ENCODE measurements around the gene PCSK5.

PCSK5 gene

DNA sequence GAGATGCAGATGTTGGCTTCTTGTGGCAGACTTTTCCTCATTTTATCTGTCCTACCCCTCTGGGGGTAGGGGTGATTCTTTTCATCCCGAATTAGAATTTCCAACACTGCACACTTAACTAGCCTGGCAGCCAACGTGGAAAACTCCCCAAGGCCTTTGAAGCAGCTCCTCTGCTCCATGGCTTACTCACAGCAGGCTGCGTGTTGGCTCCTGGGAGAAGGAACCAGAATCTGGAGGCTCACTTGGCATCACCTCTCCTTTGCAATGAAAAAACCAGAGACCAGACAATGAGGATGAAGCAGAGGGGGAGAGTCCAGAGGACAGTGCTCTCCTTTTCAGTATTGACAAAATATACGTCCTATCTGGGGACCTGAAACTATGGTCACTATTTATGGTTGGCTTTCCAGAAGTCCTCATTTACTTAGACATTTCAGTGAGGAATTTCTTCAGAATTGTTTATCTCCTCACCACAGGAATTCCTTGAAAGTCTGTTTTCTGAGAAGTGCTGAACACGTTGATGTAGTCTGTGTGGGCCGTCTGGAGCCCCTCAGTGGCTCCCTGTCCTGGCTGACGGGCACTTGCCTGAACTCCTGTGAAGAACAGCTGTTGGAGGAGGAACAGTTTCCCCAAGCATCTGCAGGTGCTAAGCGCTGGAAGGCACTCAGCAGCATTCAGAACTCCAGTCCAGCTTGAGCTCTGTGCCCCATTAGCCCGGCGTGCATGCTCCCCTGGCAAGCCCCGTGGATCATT, 272.5 kb downstream of the PCSK5 start:
- Histone ChIP-seq H3K36me3 (ENCODE audit: low read length) (no peaks in the 10 kb centered on the region), H3K4me3 (ENCODE audit: insufficient read depth, low read length, poor library complexity, severe bottlenecking) (no peak overlapping the region), H3K27ac (ENCODE audit: low read depth, low read length) (no peak overlapping the region), H3F3A (ENCODE audit: insufficient read depth) (no peaks in the 10 kb centered on the region), H3K4me2 (ENCODE audit: low read depth, low read length, poor library complexity, severe bottlenecking) (no peak overlapping the region), H3K27me3 (ENCODE audit: low read length) (no peaks in the 10 kb centered on the region), H3K79me2 (ENCODE audit: insufficient read depth, low read length) (no peaks in the 10 kb centered on the region), H3K9me3 (ENCODE audit: insufficient read depth, low read length) (no peaks in the 10 kb centered on the region), H3K9ac (ENCODE audit: low read length) (no peak overlapping the region), H4K20me1 (ENCODE audit: low read depth, low read length) (no peaks in the 10 kb centered on the region), H3K9me2 (replicated peaks; ENCODE audit: insufficient read depth, low read length) (no peaks in the 10 kb centered on the region), H2AFZ (ENCODE audit: low read depth, low read length, severe bottlenecking) (no peak overlapping the region)
- TF ChIP-seq, protein P1, sequence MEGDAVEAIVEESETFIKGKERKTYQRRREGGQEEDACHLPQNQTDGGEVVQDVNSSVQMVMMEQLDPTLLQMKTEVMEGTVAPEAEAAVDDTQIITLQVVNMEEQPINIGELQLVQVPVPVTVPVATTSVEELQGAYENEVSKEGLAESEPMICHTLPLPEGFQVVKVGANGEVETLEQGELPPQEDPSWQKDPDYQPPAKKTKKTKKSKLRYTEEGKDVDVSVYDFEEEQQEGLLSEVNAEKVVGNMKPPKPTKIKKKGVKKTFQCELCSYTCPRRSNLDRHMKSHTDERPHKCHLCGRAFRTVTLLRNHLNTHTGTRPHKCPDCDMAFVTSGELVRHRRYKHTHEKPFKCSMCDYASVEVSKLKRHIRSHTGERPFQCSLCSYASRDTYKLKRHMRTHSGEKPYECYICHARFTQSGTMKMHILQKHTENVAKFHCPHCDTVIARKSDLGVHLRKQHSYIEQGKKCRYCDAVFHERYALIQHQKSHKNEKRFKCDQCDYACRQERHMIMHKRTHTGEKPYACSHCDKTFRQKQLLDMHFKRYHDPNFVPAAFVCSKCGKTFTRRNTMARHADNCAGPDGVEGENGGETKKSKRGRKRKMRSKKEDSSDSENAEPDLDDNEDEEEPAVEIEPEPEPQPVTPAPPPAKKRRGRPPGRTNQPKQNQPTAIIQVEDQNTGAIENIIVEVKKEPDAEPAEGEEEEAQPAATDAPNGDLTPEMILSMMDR (IDR thresholded peaks at IDR 0.05; ENCODE audit: insufficient read depth, low read length, poor library complexity, severe bottlenecking): no peak
- TF ChIP-seq EZH2phosphoT487 (conservative IDR thresholded peaks at IDR 0.05; ENCODE audit: low read length): no peak

DNA sequence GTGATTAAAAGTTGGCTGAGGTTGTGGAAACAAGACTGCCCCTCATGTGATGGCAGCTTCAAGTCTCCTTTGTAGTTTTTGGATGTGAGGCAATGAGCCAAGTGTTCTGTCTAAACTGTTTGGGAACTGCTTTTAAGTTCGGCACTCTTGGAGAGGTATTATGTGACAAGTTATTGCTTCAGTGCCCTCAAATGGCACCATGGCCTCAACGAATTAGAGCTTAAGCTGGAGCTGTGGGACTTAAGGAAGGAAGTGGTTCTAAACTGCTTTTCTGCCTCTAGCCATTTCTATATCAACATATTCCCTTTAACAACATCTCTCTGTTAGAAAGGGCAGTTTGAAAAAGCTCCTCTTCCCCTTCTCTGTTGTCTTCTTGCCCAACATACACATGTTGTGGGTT, 276.1 kb downstream of the PCSK5 start:
- Histone ChIP-seq H3K4me3 (ENCODE audit: insufficient read depth, low read length, poor library complexity, severe bottlenecking) (no peak overlapping the region), H3K9ac (ENCODE audit: low read length) (no peak overlapping the region), H2AFZ (ENCODE audit: low read depth, low read length, severe bottlenecking) (no peak overlapping the region), H3K27ac (ENCODE audit: low read depth, low read length) (no peak overlapping the region), H3K9me3 (ENCODE audit: insufficient read depth, low read length) (no peaks in the 10 kb centered on the region), H3K36me3 (ENCODE audit: low read length) (no peaks in the 10 kb centered on the region), H3K9me2 (replicated peaks; ENCODE audit: insufficient read depth, low read length) (no peaks in the 10 kb centered on the region), H3K4me2 (ENCODE audit: low read depth, low read length, poor library complexity, severe bottlenecking) (no peak overlapping the region), H3K27me3 (ENCODE audit: low read length) (no peaks in the 10 kb centered on the region), H3F3A (ENCODE audit: insufficient read depth) (no peaks in the 10 kb centered on the region), H3K79me2 (ENCODE audit: insufficient read depth, low read length) (no peaks in the 10 kb centered on the region), H4K20me1 (ENCODE audit: low read depth, low read length) (no peaks in the 10 kb centered on the region)
- TF ChIP-seq, protein P1 (IDR thresholded peaks at IDR 0.05; ENCODE audit: insufficient read depth, low read length, poor library complexity, severe bottlenecking): no peak
- no peak for TF ChIP-seq EZH2phosphoT487 (conservative IDR thresholded peaks at IDR 0.05; ENCODE audit: low read length)

DNA sequence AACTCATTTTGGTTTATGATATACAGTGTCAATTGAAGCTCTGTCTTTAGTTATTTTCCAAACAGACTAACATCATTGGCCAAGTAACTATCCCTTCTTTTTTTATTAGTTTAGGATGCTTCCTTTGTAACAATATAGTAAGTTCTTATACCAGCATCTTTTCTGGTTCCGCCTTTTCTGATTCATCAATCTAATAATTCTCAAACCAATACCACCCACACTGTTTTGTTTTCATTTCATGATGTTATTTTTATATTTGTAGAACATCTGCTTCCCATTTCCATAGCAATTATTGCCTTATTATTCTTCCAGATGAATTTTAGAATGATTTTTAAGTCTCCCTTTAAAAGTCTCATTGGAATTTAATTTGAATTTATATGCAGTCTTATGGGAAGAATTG, 285.7 kb downstream of the PCSK5 start:
- Histone ChIP-seq H3K9ac (ENCODE audit: low read length) (no peak overlapping the region), H3K4me2 (ENCODE audit: low read depth, low read length, poor library complexity, severe bottlenecking) (no peak overlapping the region), H3K9me3 (ENCODE audit: insufficient read depth, low read length) (no peaks in the 10 kb centered on the region), H3F3A (ENCODE audit: insufficient read depth) (no peaks in the 10 kb centered on the region), H3K9me2 (replicated peaks; ENCODE audit: insufficient read depth, low read length) (no peaks in the 10 kb centered on the region), H3K27me3 (ENCODE audit: low read length) (no peaks in the 10 kb centered on the region), H2AFZ (ENCODE audit: low read depth, low read length, severe bottlenecking) (no peak overlapping the region), H3K27ac (ENCODE audit: low read depth, low read length) (no peak overlapping the region), H4K20me1 (ENCODE audit: low read depth, low read length) (no peaks in the 10 kb centered on the region), H3K79me2 (ENCODE audit: insufficient read depth, low read length) (no peaks in the 10 kb centered on the region), H3K4me3 (ENCODE audit: insufficient read depth, low read length, poor library complexity, severe bottlenecking) (no peak overlapping the region), H3K36me3 (ENCODE audit: low read length) (no peaks in the 10 kb centered on the region)
- no peak for TF ChIP-seq EZH2phosphoT487 (conservative IDR thresholded peaks at IDR 0.05; ENCODE audit: low read length)
- TF ChIP-seq, protein P1 (IDR thresholded peaks at IDR 0.05; ENCODE audit: insufficient read depth, low read length, poor library complexity, severe bottlenecking): no peak
